Psoas muscle (tissue), 8 donors: ENCODE data around the gene ABHD2. TPM values are rescaled to one million over a fixed set of nuclear protein-coding genes. Genes with fewer than 3 reads are reported as not detected.

Experiments
- ATAC-seq, 4 donors: fragments of 200-7000 bp; cut with Tn5 transposase; one replicate each; pipeline ENCODE4 v1.9.1; 2020; ENCODE audit warnings: moderate library complexity in 3 of 4, mild to moderate bottlenecking in 2 of 4
- DNase-seq, 2 donors: peaks; one replicate each; pipeline ENCODE4 v3.0.0-alpha.2; 2020
- H3K27ac ChIP-seq: fragments of 200-600 bp; one replicate; pipeline ENCODE4 v1.8.0; 2022
- H3K27me3 ChIP-seq, 3 donors: fragments of 200-600 bp in 1 of 3; one replicate each; pipeline versions ENCODE4 v1.6.1 to v1.8.0; 2013 to 2022; ENCODE audit warnings: low read length in 2 of 3, mild to moderate bottlenecking in 2 of 3, moderate library complexity in 1 of 3; ENCODE audit not compliant: insufficient read depth in 3 of 3
- H3K36me3 ChIP-seq, 2 donors: fragments of 200-600 bp in 1 of 2; one replicate each; pipeline versions ENCODE4 v1.6.1 to v1.8.0; 2013 to 2022; ENCODE audit warnings: low read depth in 1 of 2, mild to moderate bottlenecking in 1 of 2, moderate library complexity in 1 of 2; ENCODE audit not compliant: insufficient read depth in 1 of 2
- H3K4me1 ChIP-seq: fragments of 200-600 bp; one replicate; pipeline ENCODE4 v1.8.0; 2022
- H3K4me3 ChIP-seq: fragments of 200-600 bp; one replicate; pipeline ENCODE4 v1.8.0; 2022; ENCODE audit warnings: mild to moderate bottlenecking
- H3K9me3 ChIP-seq: fragments of 200-600 bp; one replicate; pipeline ENCODE4 v1.8.0; 2022
- CTCF ChIP-seq: fragments of 200-600 bp; IDR thresholded peaks from one replicate; pipeline ENCODE4 v1.8.0; 2022; ENCODE audit warnings: antibody characterized with exemption
- WGBS, 3 donors: extraction: QIAGEN DNeasy Blood & Tissue Kit; methylation state at CpG; one replicate each; pipeline versions ENCODE4 v1.1.6 to v1.1.7; 2013; 5-methylcytosine and 5-hydroxymethylcytosine counted together
- intact Hi-C, 2 donors: fragments of 100-400 bp; cut with DNase I; formaldehyde crosslinking; loops; one replicate each; pipeline versions ENCODE4 v1.11.0 to v1.14.2; 2022
- polyA plus RNA-seq, 3 donors: library from polyadenylated mRNA; stranded (reverse); fragments of 200-250 nt; gene quantifications; one replicate each; pipeline ENCODE4 v1.2.3, GENCODE V29; 2013
- total RNA-seq, 4 donors: library from RNA; stranded (reverse); fragmentation: NEBNext Ultra II Directional in 2 of 4; extraction: Animal tissue kit (Norgen Biotek cat#: 25700) in 2 of 4; gene quantifications; one replicate each; pipeline versions ENCODE4 v1.2.1 to v1.2.4, GENCODE V29; 2021 to 2023
- donor health status: healthy with polysubstance abuse.
- donor health status: DM: no; HTN: no; CAD: no; lungs with moderate emphysema.
- donor health status: Bipolar disorder and iron deficiency.
- donor health status: healthy.
- donor health status: DM: yes; HTN: yes; CAD: no.
- donor health status: DM: no; HTN: no; CAD: no.
- donor health status: DM: no; HTN: no; CAD: no.
- donor health status: DM: yes; HTN: yes; CAD: no.

ABHD2 gene
- total and polyA plus RNA-seq, 7 donors: 10.8 to 215 (median 66.1) TPM

- intact Hi-C loops: no loop called here
- no peak overlapping the region for H3K27ac ChIP-seq
These were observed 154.9 kb downstream of the ABHD2 start for GRCh38 chr15:89243046-89243690.

GRCh38 chr15:89243691-89244573 lies 155.7 kb downstream of the ABHD2 start, which contains the start of gene FANCI:
Gene FANCI (plus strand): TSS chr15:89243979. CDS start chr15:89247648, 3,669 bp downstream.
- Histone ChIP-seq H3K9me3 (no peaks in the 10 kb centered on the region), H3K27ac (no peak within 1 kb of the TSS), H3K4me3 (peak within 1 kb of the TSS; percentile 79), H3K27me3 (no peaks in the 10 kb centered on the region), H3K4me1 (peaks cover 8% of the 10 kb centered on the region), H3K36me3 (no peaks in the 10 kb centered on the region)
- DNase-seq (peak; percentile 94 to 98), ATAC-seq (peak; percentile 98 to 100 (median 100))
- WGBS, 3 donors: 0 to 1% (median 1%) methylated on average over 69 of the region's 69 CpGs
- TF ChIP-seq CTCF: peak; percentile 41
- intact Hi-C loops: no loop called here

More at GRCh38 chr15:89243046-89243690, 154.9 kb downstream of the ABHD2 start:
- peak in 1 of 2 donors; percentile 57 for DNase-seq
- peak overlapping the region; percentile 79 for H3K4me3 ChIP-seq
- no peaks in the 10 kb centered on the region for H3K36me3 ChIP-seq
- H3K27me3 ChIP-seq: no peaks in the 10 kb centered on the region
- no peak for TF ChIP-seq CTCF
- ATAC-seq: peak in 3 of 4 donors; percentile 9 to 62 (median 25)
- H3K4me1 ChIP-seq: peaks cover 8% of the 10 kb centered on the region
- H3K9me3 ChIP-seq: no peaks in the 10 kb centered on the region
- 26 to 31% (median 29%) methylated on average over 20 of the region's 20 CpGs for WGBS, 3 donors

GRCh38 chr15:89244574-89244903 lies 156.3 kb downstream of the ABHD2 start:
- no peak for TF ChIP-seq CTCF
- peaks cover 8% of the 10 kb centered on the region for H3K4me1 ChIP-seq
- no peaks in the 10 kb centered on the region for H3K9me3 ChIP-seq
- WGBS, 3 donors: 0 to 1% (median 0%) methylated on average over 6 of the region's 6 CpGs
- intact Hi-C loops: no loop called here
- H3K27ac ChIP-seq: no peak overlapping the region
- H3K27me3 ChIP-seq: no peaks in the 10 kb centered on the region
- H3K36me3 ChIP-seq: no peaks in the 10 kb centered on the region
- DNase-seq (no peak), ATAC-seq (no peak)
- peak overlapping the region; percentile 79 for H3K4me3 ChIP-seq

- Histone ChIP-seq H3K36me3 (no peaks in the 10 kb centered on the region), H3K27me3 (no peaks in the 10 kb centered on the region), H3K9me3 (no peaks in the 10 kb centered on the region), H3K4me1 (peaks cover 8% of the 10 kb centered on the region), H3K27ac (no peak overlapping the region), H3K4me3 (no peak overlapping the region)
- 81 to 87% (median 86%) methylated on average over 2 of the region's 2 CpGs for WGBS, 3 donors
- no peak for ATAC-seq
- DNase-seq: no peak
- intact Hi-C loops: no loop called here
- TF ChIP-seq CTCF: no peak
These were observed 159.2 kb downstream of the ABHD2 start for GRCh38 chr15:89247446-89247845.
